Left renal pelvis (tissue), 4 donors: Measurements from ENCODE around the gene KRT9. TPM values are rescaled to one million over a fixed set of nuclear protein-coding genes. Genes with fewer than 3 reads are reported as not detected.
"Not testable (repeated sequence)": the region's sequence is repeated elsewhere in the genome, so short reads cannot be mapped to it uniquely, and the experiment has no call there.

Experiments used
- DNase-seq, 4 donors: peaks; one replicate each; pipeline ENCODE4 v3.0.0-alpha.2; 2013; ENCODE audit warnings: low read depth in 4 of 4, low spot score in 3 of 4
- polyA plus RNA-seq, 4 donors: library from polyadenylated mRNA; unstranded; fragments of 120-200 nt; gene quantifications; one replicate each; pipeline ENCODE4 v1.2.1, GENCODE V29; 2013; ENCODE audit not compliant: insufficient read length in 4 of 4

KRT9 gene
- polyA plus RNA-seq, 4 donors = not detected

DNA sequence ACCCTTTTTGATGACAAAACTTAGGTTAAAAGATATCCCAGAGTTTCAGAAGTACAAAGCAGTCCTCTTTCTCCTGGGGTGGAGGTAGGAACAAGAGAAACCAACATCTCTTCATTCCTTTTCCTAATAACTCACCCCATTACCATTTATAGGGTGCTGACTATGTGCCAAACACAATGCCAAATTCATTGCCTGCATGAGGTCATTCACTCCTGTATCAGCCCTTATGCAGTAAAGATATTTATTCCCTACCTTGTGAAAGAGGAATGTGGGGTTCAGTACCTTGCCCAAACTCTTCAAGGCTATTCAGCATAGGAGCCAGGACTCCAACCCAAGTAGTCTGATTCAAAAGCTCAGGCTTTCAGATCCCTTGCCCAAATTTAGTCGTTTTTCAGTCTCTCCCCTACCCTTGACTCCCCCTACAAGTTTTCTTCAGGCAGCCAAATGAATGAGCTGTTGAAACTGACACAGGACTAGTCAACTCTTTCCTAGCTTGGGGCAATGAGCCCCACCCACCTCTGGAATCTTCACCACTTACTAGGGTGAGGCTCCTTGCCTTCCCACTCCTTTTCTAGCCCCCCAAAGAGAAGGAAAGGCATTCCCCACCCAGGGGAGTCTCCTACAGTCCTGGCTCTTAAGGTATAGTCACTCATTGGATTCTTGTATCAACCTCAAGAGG, 9.0 kb upstream of the KRT9 start:
- DNase-seq = no peak

DNA sequence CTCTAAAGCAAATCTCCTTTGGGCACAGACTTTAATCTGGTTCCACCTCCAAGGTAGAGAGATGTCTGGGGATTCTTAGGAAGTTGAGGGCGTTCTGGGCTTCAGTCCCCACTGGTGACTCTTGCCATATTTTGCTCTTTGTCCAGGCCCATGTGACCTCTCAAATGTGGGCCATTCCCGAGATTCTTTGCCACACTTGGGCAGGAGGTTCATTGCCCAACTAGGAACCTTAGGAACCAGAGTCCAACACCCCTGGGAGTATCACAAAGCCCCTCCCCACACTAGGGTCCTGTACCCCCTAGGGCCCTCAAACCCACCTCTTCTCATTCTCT, 8.4 kb upstream of the KRT9 start:
- DNase-seq = no peak

DNA sequence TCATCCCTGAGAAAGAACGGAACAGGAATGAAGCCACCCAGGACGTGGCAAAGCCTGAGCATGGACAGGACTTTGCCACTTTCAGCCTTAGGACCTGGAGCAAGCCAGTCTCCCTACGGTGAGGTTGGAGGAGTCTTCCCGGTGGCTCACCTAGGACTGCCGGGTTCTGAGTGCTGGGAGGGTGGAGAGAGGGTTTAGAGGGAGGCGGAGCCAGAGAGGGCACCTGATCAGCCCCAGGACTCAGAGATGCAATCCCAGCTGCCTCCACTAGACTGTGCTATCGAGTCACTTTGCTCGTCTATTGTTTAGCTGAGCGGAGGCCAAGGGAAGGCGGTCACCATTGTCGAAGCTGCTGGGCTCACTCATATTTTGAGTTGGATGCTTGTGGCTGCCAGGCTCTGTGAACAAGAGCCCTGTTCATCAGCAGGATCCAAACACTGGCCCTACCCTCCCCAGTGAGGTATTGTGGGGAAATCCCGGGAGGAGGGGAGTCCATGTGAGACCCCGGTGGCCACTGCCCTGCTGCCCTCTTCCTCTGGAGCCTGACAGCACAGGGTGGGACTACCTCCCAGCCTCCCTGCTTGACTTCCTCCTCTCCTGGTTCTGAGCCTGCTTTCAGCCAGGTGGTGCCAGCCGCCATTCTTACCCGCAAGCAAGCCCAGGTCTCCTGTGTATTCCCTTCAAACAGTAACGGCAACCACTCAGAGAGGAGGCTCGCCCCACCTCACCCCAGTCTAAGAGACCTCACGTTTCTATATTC, 7.8 kb upstream of the KRT9 start:
- DNase-seq = peak; percentile 64 to 84 (median 76)

DNA sequence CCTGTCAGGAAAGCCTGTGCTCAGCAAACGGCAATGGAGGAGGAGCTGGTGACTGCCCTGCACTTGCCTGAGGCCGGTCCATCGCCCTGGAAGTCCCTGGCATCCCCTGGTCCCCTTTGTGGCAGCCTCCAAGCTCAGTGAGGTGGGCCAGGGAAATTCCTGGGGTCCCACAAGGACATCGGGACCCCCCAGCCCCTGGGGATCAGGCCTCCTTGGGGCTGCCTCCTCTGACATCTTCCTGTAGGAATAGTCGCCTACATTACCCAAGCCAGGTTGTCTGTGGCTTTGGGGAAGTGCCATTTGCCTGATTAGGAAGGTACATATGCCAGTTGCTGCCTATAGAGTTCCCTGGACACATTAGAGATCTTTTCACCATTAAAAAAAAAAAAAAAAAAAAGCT, 7.1 kb upstream of the KRT9 start:
- DNase-seq = no peak

DNA sequence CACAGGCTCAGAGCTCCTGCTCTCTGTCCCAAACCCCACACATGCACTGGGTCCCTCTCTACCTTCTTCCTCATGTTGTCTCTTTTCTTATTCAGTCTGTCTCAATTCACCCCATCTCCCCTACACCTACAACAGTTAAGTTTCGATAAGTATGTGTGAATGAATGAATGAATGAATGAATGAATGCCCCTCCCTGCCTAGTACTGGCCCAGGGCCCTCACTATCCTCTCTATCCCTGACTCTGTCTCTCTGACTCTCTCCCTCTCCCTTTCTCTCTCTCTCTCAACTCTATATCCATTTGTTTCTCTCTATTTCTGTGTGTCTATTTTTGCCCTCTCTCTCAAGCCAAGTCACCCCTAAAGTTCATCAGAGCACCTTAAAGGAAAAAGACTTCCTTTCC, 6.7 kb upstream of the KRT9 start:
- no peak for DNase-seq

DNA sequence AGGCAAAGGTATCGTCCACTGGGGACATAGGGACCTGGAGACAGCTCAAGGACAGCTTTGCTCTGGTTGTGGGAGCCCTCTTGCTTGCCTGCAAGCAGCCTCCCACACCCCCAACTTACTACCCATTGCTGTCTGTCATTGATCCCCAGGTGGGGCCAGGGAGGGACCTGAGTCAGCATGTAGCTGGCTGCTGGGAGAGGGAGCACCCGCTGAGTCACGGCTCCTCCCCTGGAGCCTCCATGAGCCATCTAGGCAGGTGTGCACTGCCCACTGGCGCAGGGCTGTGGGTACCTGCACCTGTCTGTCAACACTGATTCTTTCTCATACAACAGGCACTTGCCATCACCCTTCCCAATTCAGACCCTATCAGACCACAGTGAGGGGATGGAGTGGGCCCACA, 4.9 kb upstream of the KRT9 start:
- DNase-seq = not testable (repeated sequence)

DNA sequence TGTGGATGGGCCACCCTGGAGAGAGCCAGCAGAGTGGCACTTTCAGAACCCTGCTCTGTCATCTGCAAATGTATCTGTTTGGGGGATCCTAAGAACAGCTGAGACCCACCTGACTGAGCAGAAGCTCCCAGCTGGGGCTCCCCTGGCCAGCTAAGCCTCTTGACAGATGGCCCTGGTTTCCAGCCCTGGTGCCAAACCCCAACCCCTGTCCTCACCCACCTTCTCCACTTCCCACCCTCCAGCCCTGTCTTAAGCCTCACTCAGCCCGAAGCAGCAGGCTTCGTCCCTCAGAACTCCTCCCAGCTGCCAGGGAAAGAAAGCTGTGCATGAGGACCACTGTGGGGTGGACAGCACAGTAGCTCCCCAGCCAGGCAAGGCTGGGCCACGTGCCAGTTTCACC, 3.5 kb upstream of the KRT9 start:
- no peak for DNase-seq

DNA sequence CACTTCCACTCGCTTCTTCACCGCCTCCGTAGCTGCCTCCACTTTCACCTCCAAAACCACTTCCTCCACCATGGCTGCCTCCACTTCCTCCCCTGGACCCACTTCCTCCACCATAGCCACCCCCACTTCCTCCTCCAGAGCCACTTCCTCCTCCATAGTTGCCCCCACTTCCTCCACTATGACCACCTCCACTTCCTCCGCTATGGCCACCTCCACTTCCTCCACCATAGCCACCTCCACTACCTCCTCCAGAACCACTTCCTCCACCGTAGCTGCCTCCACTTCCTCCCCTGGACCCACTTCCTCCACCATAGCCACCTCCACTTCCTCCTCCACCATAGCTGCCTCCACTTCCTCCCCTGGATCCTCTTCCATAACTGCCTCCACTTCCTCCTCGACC, 4.5 kb downstream of the KRT9 start:
- DNase-seq = no peak

DNA sequence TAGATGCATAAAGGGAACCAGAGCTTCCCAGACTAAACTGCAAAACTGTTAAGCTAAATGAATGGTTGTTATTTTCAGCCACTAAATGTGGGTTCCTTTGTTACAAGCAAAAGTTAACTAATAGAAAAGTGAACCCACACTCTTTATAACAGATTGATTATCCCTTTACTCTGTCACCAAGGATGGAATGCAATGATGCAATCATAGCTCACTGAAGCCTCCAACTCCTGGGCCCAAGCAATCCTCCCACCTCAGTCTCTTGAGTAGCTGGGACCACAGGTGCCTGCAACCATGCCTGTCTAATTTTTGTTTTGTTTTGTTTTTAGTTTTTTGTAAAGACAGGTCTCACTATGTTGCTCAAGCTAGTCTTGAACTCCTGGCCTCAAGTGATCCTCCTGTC, 6.5 kb downstream of the KRT9 start:
- no peak for DNase-seq

DNA sequence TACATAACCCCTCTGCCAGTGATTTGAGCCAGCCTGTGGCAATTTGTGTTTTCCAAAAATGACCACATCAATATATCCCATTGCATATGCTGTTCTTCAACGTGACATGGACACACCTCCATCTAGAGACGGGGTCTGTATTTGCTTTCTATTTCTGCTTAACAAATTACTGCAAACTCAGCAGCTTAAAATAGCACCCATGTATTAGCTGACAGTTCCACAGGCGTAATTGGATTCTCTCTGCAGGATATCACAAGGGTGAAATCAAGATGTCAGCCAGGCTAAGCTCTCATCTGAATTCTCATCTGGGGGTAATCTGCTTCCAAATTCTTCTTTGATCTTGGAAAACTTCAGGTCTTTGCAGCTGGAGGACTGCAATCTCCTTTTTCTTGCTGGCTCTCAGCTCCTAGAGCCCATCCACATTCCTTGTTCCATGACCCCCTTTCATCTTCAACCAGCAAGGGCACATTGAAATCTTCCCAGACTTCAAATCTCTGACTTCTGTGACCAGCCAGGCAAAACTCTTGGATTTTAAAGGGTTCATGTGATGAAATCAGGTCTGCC, 8.2 kb downstream of the KRT9 start:
- DNase-seq = no peak

DNA sequence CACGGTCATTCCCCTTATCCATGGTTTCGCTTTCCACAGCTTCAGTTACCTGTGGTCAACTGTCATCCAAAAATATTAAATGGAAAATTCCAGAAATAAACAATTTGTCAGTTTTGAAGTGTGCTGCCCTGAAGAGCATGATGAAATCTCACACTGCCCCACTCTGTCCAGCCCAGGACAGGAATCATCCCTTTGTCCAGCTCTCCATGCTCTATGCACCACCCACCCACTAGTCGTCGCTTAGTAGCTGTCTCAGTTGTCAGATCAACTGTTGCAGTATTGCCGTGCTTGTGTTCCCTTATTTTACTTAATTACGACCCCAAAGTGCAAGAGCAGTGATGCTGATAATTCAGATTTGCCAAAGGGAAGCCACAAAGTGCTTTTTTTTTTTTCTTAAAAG, 10.3 kb downstream of the KRT9 start:
- no peak for DNase-seq

DNA sequence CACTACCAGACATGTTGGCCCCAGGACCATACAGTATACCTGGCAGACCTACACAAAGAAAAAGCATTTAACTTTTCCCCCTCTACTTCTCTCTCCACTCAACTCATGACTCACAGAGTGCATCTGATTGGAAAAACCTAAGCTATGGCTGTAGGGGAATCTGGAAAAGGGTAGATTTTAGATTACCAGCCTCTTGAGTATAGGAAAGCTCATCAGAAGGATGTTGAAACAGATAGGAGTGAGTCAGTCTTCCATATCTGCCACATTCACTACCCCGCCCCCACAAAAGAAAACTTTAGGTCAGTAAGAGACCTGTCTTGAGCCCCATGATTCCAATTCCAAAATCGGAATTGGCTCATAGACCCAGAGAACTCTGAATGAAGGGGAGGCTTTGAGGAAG, 12.3 kb downstream of the KRT9 start:
- no peak for DNase-seq

DNA sequence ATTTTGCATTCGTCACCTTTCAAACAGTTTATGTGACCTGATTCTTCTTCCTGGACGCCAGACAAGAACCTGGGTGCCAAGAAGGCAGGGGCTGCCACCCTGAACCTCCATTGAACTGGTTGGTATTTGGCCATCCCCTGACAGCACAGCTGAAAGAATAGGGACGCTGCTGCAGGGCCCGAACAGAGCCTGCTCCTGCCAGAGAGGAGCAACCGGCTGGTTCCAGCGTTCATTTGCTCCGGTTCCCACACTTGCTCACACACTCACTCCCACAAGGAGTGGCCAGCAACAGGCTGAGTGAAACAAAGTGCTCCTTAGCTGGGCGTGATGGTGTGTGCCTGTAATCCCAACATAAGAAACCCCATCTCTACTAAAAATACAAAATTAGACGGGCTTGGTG, 14.9 kb downstream of the KRT9 start:
- no peak for DNase-seq

DNA sequence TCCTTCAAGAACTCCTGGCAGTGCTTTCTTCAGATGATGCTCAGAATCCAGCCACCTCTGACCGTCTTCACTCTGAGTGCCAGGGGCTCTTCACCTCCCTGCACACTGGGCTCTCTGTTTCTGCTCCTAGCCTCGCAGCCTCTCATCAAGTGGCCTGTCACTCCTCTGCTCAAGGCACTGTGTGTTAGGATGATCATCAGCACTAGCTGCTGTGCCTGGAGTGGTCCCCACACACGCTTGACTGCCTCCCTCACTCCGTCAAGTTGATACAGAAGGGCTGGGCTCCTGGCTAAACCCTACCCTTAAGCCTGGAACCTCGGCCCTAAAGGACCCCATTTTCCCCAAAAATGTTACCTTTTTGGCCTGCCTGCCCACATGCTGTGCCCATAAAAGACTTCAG, 15.6 kb downstream of the KRT9 start:
- DNase-seq = no peak

DNA sequence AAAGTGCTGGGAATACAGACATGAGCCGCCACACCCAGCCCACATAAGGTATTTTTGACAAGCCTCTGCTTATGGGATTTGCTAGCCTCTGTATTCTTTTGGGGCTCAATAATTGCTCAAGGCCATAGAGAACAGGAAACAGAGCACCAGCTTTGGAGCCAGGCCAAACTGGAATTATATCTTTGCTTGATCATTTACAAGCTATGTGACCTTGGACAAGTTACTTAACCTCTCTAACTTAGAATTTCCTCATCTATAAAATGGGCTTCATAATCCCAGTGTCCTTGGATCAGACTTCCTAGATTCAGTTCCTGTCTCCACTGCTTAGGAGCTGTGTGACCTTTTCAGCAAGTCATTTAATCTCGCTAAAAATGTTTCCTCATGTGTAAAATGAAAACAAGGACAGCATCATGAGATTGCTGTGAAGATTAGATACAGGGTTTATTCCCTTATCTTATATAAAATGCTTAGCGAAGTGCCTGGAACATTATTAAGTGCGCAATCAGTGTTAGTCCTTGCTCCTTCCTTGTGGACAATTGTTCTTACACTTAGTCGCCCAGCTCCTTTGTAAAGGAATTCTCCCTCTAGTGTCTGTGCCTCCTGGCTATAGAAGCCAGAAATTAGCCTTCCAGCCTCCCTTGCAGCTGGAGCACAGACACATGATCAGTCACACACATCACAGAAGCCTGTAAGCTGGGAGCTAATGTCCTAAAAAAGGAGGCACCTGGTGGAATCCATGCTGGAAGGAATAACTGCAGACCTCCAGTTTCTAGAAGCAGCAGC, 16.6 kb downstream of the KRT9 start:
- DNase-seq = no peak

DNA sequence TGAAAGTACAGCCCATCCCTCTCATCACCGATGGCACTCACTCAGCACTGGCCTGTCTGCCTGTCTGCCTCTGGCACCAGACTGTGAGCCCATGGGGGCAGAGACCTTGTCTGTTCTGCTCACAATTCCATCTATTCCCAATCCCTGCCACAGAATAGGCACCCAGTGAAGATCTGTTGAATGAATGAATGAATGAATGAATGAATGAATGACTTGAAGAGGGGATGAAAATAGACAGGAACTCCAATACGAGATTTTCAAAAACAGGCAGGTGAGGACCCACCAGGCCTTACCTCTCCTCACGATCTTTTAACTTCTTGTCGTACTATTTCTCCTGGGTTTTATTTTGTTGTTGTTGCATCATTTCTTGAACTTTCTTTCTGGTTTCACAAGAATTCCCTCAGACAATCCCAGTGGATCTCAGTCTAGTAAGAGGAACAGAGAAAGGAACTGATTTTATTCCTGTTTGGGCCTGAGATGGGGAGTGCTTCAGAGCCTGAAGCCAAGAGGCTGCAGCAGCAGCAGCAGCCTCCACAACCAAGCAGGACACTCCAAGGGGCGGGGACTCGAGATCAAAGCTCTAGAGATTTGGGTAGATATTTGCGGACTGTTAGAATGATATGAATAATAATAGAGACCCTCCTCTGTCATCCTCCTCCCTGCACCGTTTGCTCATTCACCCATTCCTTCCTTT, 17.7 kb downstream of the KRT9 start:
- DNase-seq = no peak

DNA sequence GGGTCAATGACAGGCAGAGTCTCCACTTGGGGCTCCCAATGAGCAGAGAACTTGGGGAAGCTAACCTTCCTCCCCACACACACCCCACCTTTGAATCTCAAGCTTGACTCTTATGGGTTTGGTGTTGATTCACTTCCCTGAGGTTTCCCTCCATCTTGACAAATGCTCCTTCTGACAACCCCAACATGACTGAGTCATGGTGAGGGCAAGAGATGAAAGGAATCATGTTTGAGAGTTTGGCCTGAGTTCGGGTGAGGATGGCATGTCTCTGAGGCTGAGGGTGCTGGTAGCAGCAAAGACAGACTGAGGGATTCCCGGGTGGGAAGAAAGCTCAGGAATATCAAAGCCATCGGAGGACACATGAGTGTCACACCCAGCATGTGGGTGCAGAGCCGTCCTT, 18.7 kb downstream of the KRT9 start:
- DNase-seq = no peak

DNA sequence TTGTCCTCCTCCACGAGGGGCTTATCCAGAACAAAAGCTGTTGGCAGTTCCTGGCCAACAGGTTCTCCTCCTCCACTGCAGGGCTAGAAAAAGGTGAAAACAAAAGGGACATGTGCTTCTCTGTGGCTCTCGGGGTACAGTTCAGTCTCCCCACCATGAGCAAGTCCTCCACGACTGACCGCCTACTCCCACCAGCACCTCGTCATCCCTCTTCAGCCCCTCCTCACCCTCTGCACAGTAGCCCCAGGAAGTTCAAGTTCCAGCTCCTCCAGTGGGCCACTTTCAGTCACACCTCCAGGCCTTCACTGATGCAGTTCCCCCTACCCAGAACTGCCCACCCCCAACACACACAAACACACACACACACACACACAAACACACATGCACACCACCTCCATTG, 19.4 kb downstream of the KRT9 start:
- no peak for DNase-seq

DNA sequence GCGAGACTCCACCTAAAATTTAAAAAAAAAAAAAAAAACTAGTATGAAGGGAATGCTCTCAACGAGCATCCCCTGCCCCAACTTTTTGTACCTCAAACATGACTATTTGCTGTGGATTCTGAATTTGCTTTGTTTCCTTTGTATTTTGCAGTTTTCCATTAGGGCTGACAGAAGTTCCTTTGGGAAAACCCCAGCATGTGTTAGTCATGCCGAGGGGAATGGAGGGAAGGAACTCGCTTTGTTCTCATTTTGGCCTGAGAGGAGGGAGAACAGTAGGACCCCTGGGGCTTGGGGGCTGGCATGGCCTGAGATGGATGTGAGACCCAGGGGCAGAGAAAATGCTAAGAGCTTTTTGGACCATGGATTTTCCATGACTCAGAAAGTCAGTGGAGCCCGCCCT, 20.5 kb downstream of the KRT9 start:
- DNase-seq = no peak

DNA sequence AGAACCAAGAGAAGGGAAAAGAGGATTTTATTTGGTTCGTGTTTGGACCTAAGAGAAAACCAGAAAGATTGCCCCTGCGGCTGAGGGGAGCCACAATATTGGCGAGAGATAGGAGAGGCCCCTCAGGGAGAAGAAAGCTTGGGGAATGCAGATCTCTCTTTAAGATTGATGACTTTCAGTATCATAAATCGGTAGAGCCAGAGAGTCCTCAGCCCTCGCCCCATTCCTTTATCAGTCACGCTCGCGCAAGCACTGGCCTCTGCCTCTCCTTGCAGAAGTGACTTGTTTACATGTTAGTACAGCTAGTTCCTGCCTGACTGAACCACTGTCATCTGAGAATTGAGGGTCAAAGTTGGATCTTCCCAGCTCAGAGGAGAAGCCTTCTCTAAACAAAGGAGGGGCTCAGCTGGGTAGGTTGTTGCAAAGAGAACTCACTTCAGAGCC, 22.2 kb downstream of the KRT9 start:
- no peak for DNase-seq
